Endothelial cell of umbilical vein (primary cell): Measurements from ENCODE around the gene NBL1.

ENCODE experiments used
- EZH2 ChIP-seq: IDR thresholded peaks from 2 replicates; pipeline ENCODE4 v1.6.1; 2012; ENCODE audit warnings: borderline replicate concordance, low read depth, mild to moderate bottlenecking, moderate library complexity, low read length, inconsistent platforms; ENCODE audit not compliant: severe bottlenecking
- FOS ChIP-seq: IDR thresholded peaks from 2 replicates; pipeline ENCODE4 v1.6.1; 2011; ENCODE audit warnings: mild to moderate bottlenecking, low read length, moderate library complexity, borderline replicate concordance; ENCODE audit not compliant: insufficient read depth
- JUN ChIP-seq: IDR thresholded peaks from 2 replicates; pipeline ENCODE4 v1.6.1; 2011; ENCODE audit warnings: borderline replicate concordance, low read depth; ENCODE audit not compliant: insufficient read length, insufficient read depth
- MYC ChIP-seq: IDR thresholded peaks from one replicate; pipeline ENCODE4 v1.6.1; 2011; ENCODE audit warnings: mild to moderate bottlenecking, low read depth, low read length
- POLR2A ChIP-seq: IDR thresholded peaks from 2 replicates; pipeline ENCODE4 v1.6.1; 2012; ENCODE audit warnings: low read depth, mild to moderate bottlenecking, control low read depth, low read length
- POLR2AphosphoS5 ChIP-seq: IDR thresholded peaks from 2 replicates; pipeline ENCODE4 v1.6.1; 2012; ENCODE audit warnings: low read depth, mild to moderate bottlenecking, control low read depth, low read length, moderate library complexity; ENCODE audit not compliant: insufficient read depth
- TF ChIP-seq, protein P1 (sequence below), 2 donors: IDR thresholded peaks; 1 replicate in 1 of 2; 2 replicates in 1 of 2; pipeline ENCODE4 v1.5.1; 2011; ENCODE audit warnings: low read length in 2 of 2, mild to moderate bottlenecking in 2 of 2, moderate library complexity in 2 of 2, control low read depth in 1 of 2, inconsistent platforms in 1 of 2, low read depth in 1 of 2; ENCODE audit not compliant: insufficient read depth in 1 of 2; ENCODE audit errors: extremely low read depth in 1 of 2
- TF ChIP-seq, protein P2 (sequence below): IDR thresholded peaks from 2 replicates; pipeline ENCODE4 v1.6.1; 2011; ENCODE audit not compliant: insufficient read depth, insufficient read length

DNA sequence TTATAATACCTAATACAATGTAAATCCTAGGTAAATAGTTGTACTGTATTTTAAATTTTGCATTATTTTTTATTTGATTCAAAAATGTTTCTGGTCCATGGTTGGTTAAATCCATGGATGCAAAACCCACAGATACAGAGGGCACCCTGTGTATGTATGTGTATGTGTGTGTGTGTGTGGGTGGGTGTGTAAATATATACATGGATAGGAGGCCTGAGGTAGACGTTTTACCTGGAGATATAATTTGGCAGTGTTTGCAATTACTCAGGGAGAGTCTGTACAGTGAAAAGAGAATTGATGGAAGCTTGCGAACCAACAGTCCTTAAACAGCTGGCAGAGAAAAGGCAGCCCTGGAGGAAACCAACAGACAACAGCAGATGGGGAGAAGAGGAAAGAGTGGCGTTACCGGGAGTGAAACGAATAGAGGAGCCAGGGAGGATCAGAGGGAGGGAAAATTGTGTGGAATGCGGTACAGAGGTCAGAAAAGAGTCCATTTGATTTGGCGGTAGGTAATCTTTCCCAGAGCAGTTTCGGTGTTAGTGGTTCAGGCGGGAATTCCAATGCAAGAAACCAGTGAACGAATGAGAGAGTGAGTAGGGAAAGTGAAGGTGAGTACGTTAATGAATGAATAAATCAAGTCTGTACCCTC, 47.9 kb upstream of the NBL1 start:
- TF ChIP-seq, protein P1, sequence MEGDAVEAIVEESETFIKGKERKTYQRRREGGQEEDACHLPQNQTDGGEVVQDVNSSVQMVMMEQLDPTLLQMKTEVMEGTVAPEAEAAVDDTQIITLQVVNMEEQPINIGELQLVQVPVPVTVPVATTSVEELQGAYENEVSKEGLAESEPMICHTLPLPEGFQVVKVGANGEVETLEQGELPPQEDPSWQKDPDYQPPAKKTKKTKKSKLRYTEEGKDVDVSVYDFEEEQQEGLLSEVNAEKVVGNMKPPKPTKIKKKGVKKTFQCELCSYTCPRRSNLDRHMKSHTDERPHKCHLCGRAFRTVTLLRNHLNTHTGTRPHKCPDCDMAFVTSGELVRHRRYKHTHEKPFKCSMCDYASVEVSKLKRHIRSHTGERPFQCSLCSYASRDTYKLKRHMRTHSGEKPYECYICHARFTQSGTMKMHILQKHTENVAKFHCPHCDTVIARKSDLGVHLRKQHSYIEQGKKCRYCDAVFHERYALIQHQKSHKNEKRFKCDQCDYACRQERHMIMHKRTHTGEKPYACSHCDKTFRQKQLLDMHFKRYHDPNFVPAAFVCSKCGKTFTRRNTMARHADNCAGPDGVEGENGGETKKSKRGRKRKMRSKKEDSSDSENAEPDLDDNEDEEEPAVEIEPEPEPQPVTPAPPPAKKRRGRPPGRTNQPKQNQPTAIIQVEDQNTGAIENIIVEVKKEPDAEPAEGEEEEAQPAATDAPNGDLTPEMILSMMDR (IDR thresholded peaks at IDR 0.05; ENCODE audit: extremely low read depth in 1 of 2, insufficient read depth in 1 of 2, low read depth in 1 of 2, low read length in 2 of 2): no peak
- TF ChIP-seq POLR2A: no peak
- TF ChIP-seq, protein P2, sequence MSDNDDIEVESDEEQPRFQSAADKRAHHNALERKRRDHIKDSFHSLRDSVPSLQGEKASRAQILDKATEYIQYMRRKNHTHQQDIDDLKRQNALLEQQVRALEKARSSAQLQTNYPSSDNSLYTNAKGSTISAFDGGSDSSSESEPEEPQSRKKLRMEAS: no peak
- TF ChIP-seq POLR2AphosphoS5: no peak
- no peak for TF ChIP-seq EZH2
- TF ChIP-seq FOS: no peak
- no peak for TF ChIP-seq JUN
- TF ChIP-seq MYC: no peak
